Trophoblast cell (in vitro differentiated cells and primary cell): ENCODE data around the gene ITIH5.

Source experiments
- DNase-seq, 2 donors: peaks; one replicate each; pipeline ENCODE4 v3.0.0-alpha.2; 2016
- H2AFZ ChIP-seq: 2 replicates; pipeline ENCODE4 v1.6.1; 2013; ENCODE audit warnings: low read length, moderate library complexity, mild to moderate bottlenecking; ENCODE audit not compliant: insufficient read depth, poor library complexity
- H2AK5ac ChIP-seq: 2 replicates; pipeline ENCODE4 v1.6.1; 2013; ENCODE audit warnings: mild to moderate bottlenecking, low read length
- H2BK120ac ChIP-seq: 2 replicates; pipeline ENCODE4 v1.6.1; 2013; ENCODE audit warnings: low read length, mild to moderate bottlenecking, moderate library complexity; ENCODE audit not compliant: insufficient read depth, poor library complexity
- H2BK12ac ChIP-seq: 2 replicates; pipeline ENCODE4 v1.6.1; 2013; ENCODE audit warnings: mild to moderate bottlenecking, low read length, moderate library complexity
- H2BK5ac ChIP-seq: 2 replicates; pipeline ENCODE4 v1.6.1; 2013; ENCODE audit warnings: low read length, low read depth, moderate library complexity, mild to moderate bottlenecking; ENCODE audit not compliant: poor library complexity
- H3K14ac ChIP-seq: 2 replicates; pipeline ENCODE4 v1.6.1; 2013; ENCODE audit warnings: mild to moderate bottlenecking, low read length
- H3K18ac ChIP-seq: 2 replicates; pipeline ENCODE4 v1.6.1; 2013; ENCODE audit warnings: mild to moderate bottlenecking, low read length
- H3K23ac ChIP-seq: 2 replicates; pipeline ENCODE4 v1.6.1; 2013; ENCODE audit warnings: low read length
- H3K27ac ChIP-seq: 2 replicates; pipeline ENCODE4 v1.5.1; 2013; ENCODE audit warnings: low read depth, mild to moderate bottlenecking, inconsistent platforms, low read length, moderate library complexity
- H3K27me3 ChIP-seq: 2 replicates; pipeline ENCODE4 v1.6.1; 2013; ENCODE audit warnings: inconsistent platforms, mild to moderate bottlenecking, low read length, moderate library complexity; ENCODE audit not compliant: insufficient read depth
- H3K36me3 ChIP-seq, 2 experiments: 1 replicate in 1 of 2; 2 replicates in 1 of 2; pipeline ENCODE4 v1.6.1; 2013; ENCODE audit warnings: low read length in 2 of 2, mild to moderate bottlenecking in 2 of 2, moderate library complexity in 1 of 2; ENCODE audit not compliant: insufficient read depth in 2 of 2, control insufficient read depth in 1 of 2
- H3K4ac ChIP-seq: 2 replicates; pipeline ENCODE4 v1.6.1; 2013; ENCODE audit warnings: low read depth, mild to moderate bottlenecking, low read length, moderate library complexity
- H3K4me1 ChIP-seq, 2 experiments: 1 replicate in 1 of 2; 2 replicates in 1 of 2; pipeline ENCODE4 v1.6.1; 2013; ENCODE audit warnings: low read length in 2 of 2, mild to moderate bottlenecking in 2 of 2, moderate library complexity in 1 of 2; ENCODE audit not compliant: insufficient read depth in 2 of 2, control insufficient read depth in 1 of 2
- H3K4me2 ChIP-seq: 2 replicates; pipeline ENCODE4 v1.6.1; 2013; ENCODE audit warnings: inconsistent platforms, mild to moderate bottlenecking, low read length, moderate library complexity
- H3K4me3 ChIP-seq: 2 replicates; pipeline ENCODE4 v1.5.1; 2013; ENCODE audit warnings: mild to moderate bottlenecking, low read depth, low read length, inconsistent platforms
- H3K79me1 ChIP-seq: one replicate; pipeline ENCODE4 v1.6.1; 2013; ENCODE audit warnings: low read length
- H3K79me2 ChIP-seq: 2 replicates; pipeline ENCODE4 v1.6.1; 2013; ENCODE audit warnings: low read length, mild to moderate bottlenecking; ENCODE audit not compliant: control insufficient read depth, insufficient read depth, poor library complexity
- H3K9ac ChIP-seq: 2 replicates; pipeline ENCODE4 v1.6.1; 2013; ENCODE audit warnings: mild to moderate bottlenecking, low read length
- H3K9me3 ChIP-seq: 2 replicates; pipeline ENCODE4 v1.6.1; 2013; ENCODE audit warnings: low read depth, mild to moderate bottlenecking, control low read depth, inconsistent platforms, low read length; ENCODE audit not compliant: insufficient read depth
- H4K12ac ChIP-seq: 2 replicates; pipeline ENCODE4 v1.6.1; 2013; ENCODE audit warnings: low read depth, mild to moderate bottlenecking, low read length, moderate library complexity
- H4K8ac ChIP-seq: 2 replicates; pipeline ENCODE4 v1.6.1; 2013; ENCODE audit warnings: low read depth, mild to moderate bottlenecking, low read length, moderate library complexity
- H4K91ac ChIP-seq: one replicate; pipeline ENCODE4 v1.6.1; 2013; ENCODE audit warnings: low read depth, mild to moderate bottlenecking, low read length, moderate library complexity
- WGBS: extraction: QIAGEN DNeasy Blood & Tissue Kit; methylation state at CpG from one replicate; pipeline ENCODE4 v1.1.7; 2013; ENCODE audit warnings: missing lambda C conversion rate; ENCODE audit not compliant: insufficient read length, insufficient coverage; ENCODE audit errors: extremely low coverage; 5-methylcytosine and 5-hydroxymethylcytosine counted together

The ITIH5 gene

DNA sequence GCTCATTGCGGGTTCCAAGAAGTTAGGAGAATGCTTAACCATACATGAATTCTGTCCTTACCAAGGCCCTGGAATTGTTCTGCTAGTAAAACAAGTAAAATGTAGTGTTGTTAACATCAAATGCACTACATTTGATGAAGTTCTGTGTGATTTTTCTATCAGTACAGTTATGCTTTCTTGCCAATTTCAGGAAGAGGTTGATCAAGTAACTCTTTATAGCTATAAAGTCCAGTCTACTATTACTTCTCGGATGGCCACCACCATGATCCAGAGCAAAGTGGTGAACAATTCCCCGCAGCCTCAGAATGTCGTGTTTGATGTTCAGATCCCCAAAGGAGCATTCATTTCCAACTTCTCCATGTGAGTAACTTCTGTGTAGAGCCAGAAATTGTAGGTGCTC lies 42.1 kb upstream of the ITIH5 start:
- Histone ChIP-seq H3K23ac (no peak overlapping the region), H3K18ac (no peak overlapping the region), H4K8ac (no peak overlapping the region), H2BK5ac (no peak overlapping the region), H3K27ac (no peak overlapping the region), H2BK120ac (no peak overlapping the region), H4K91ac (no peak overlapping the region), H2AFZ (no peak overlapping the region), H3K27me3 (no peaks in the 10 kb centered on the region), H3K4ac (no peak overlapping the region), H3K79me2 (no peaks in the 10 kb centered on the region), H3K79me1 (no peaks in the 10 kb centered on the region), H3K4me3 (no peak overlapping the region), H3K9me3 (no peaks in the 10 kb centered on the region), H4K12ac (no peak overlapping the region), H3K14ac (no peak overlapping the region), H3K4me2 (no peak overlapping the region), H3K36me3 (no peaks in the 10 kb centered on the region), H3K4me1 (no peaks in the 10 kb centered on the region), H3K9ac (no peak overlapping the region), H2AK5ac (no peak overlapping the region), H2BK12ac (no peak overlapping the region)
- WGBS = no CpG with 5 or more reads among the region's 4 CpGs
- DNase-seq = no peak

DNA sequence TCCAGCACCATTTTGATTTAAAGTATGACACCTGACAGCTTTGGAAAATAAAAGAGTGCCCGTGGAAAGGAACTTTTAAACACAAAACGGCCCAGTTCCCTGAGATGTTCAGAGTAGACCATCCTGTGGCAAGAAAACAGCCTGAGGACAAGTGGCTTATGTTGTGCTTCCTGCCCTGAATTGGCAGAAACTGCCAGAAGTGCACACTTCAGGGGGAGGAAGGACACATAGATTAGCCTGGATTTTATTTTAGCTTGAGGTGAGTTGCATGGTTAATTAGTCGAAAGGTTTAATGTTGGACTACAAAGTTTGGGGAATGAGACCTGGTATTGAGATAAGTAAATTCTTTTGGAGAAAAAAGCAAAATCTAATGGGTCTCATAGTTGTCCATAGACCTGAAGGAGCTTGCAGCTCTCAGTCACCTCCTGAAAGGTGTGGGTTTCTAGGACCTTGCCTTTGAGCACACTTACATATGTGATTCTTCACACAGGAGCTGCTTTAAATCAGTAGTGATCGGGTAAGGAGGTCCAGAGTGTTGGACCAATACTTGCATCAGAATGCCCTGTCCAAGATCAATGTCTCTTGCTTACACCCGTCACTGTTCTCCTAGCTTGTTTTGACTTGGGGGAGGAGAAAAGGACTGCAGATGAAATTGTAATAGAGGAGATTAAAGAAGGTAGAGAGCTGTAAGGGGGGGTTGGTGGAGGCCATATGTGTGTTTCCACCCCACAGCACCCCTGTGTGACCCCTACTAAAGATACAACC lies 41.3 kb upstream of the ITIH5 start:
- no peaks in the 10 kb centered on the region for H3K9me3 ChIP-seq
- H3K79me2 ChIP-seq = no peaks in the 10 kb centered on the region
- H2BK5ac ChIP-seq = no peak overlapping the region
- H3K79me1 ChIP-seq = no peaks in the 10 kb centered on the region
- H3K36me3 ChIP-seq = no peaks in the 10 kb centered on the region
- 100% methylated on average over 1 of the region's 5 CpGs for WGBS
- H3K4me2 ChIP-seq = no peak overlapping the region
- no peak overlapping the region for H2BK120ac ChIP-seq
- no peak overlapping the region for H3K4me3 ChIP-seq
- H4K8ac ChIP-seq = no peak overlapping the region
- no peak overlapping the region for H3K4ac ChIP-seq
- H3K27ac ChIP-seq = no peak overlapping the region
- H4K91ac ChIP-seq = no peak overlapping the region
- no peak for DNase-seq
- H2BK12ac ChIP-seq = no peak overlapping the region
- H3K18ac ChIP-seq = no peak overlapping the region
- H3K27me3 ChIP-seq = no peaks in the 10 kb centered on the region
- H3K23ac ChIP-seq = no peak overlapping the region
- no peak overlapping the region for H2AFZ ChIP-seq
- no peak overlapping the region for H3K9ac ChIP-seq
- H3K4me1 ChIP-seq = no peaks in the 10 kb centered on the region
- no peak overlapping the region for H2AK5ac ChIP-seq
- no peak overlapping the region for H3K14ac ChIP-seq
- H4K12ac ChIP-seq = no peak overlapping the region

DNA sequence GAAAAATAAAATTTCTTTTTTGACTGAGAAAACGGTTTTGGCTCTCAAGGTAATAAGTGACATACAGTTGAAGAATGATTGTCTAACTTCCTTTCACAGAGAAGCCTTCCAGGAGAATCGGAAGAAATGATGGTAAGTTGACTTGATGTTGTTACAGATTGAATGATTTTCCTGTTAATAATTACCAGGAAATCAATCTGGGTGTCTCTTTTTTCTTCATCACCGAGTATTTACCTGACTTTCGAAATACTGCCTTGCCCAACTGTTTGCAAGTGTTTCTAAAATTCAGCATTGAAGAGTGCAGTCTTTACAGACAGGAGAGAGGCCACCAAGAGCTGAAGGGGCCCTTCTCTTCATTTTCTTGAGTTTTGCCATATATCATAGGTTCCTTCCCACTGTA lies 40.3 kb upstream of the ITIH5 start:
- Histone ChIP-seq H3K79me2 (no peaks in the 10 kb centered on the region), H3K36me3 (no peaks in the 10 kb centered on the region), H3K9me3 (no peaks in the 10 kb centered on the region), H3K79me1 (no peaks in the 10 kb centered on the region), H2BK12ac (no peak overlapping the region), H2BK120ac (no peak overlapping the region), H3K18ac (no peak overlapping the region), H3K4me2 (no peak overlapping the region), H2BK5ac (no peak overlapping the region), H3K27ac (no peak overlapping the region), H3K14ac (no peak overlapping the region), H3K4me3 (no peak overlapping the region), H4K12ac (no peak overlapping the region), H3K4me1 (no peaks in the 10 kb centered on the region), H3K4ac (no peak overlapping the region), H4K8ac (no peak overlapping the region), H2AFZ (no peak overlapping the region), H2AK5ac (no peak overlapping the region), H3K23ac (no peak overlapping the region), H4K91ac (no peak overlapping the region), H3K9ac (no peak overlapping the region), H3K27me3 (no peaks in the 10 kb centered on the region)
- WGBS = no CpG with 5 or more reads among the region's 4 CpGs
- no peak for DNase-seq

DNA sequence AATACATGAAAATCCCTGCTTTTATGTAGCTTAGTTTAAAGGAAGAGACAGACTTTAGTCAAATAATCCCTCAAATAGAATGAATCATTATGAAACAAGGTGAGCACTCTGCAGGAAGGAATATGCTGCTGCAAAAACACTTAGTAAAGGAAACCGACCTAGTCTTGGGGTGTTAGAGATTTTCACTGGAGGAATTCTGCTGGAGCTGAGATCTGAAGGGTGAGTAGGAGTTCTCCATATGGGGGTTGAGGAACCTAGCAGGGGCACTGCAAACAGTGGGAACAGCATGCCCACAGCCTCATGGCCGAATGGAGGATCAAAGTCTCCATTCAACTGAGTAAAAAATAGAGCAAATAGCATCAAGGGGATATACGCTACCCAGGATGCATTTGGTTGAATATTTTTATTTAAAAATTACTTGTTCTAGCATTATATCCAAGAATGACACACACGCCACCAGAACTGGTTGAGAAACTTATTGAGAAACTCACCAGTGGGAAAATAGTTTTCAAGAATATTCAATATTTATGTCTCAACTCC lies 39.8 kb upstream of the ITIH5 start:
- no peak for DNase-seq
- no peaks in the 10 kb centered on the region for H3K79me2 ChIP-seq
- no peak overlapping the region for H3K23ac ChIP-seq
- H3K4me2 ChIP-seq = no peak overlapping the region
- no peak overlapping the region for H3K14ac ChIP-seq
- H4K12ac ChIP-seq = no peak overlapping the region
- no peak overlapping the region for H4K8ac ChIP-seq
- no peak overlapping the region for H3K4ac ChIP-seq
- no peaks in the 10 kb centered on the region for H3K4me1 ChIP-seq
- no peak overlapping the region for H2BK12ac ChIP-seq
- H2BK120ac ChIP-seq = no peak overlapping the region
- H2AK5ac ChIP-seq = no peak overlapping the region
- no peaks in the 10 kb centered on the region for H3K27me3 ChIP-seq
- H2AFZ ChIP-seq = no peak overlapping the region
- no peak overlapping the region for H3K9ac ChIP-seq
- no peak overlapping the region for H4K91ac ChIP-seq
- no peak overlapping the region for H3K27ac ChIP-seq
- no CpG with 5 or more reads among the region's 4 CpGs for WGBS
- H2BK5ac ChIP-seq = no peak overlapping the region
- no peaks in the 10 kb centered on the region for H3K36me3 ChIP-seq
- no peak overlapping the region for H3K18ac ChIP-seq
- no peaks in the 10 kb centered on the region for H3K9me3 ChIP-seq
- H3K4me3 ChIP-seq = no peak overlapping the region
- no peaks in the 10 kb centered on the region for H3K79me1 ChIP-seq
